CD4-positive, alpha-beta T cell (primary cell): Measurements from ENCODE around the gene GRIK1. TPM values are rescaled to one million over a fixed set of nuclear protein-coding genes. Genes with fewer than 3 reads are reported as not detected.

Experiments used
- ATAC-seq: fragments of 200-7000 bp; cut with Tn5 transposase; one replicate; pipeline ENCODE4 v1.10.0; 2022; ENCODE audit warnings: mild to moderate bottlenecking; ENCODE audit not compliant: poor library complexity
- CTCF ChIA-PET: fragments of 350-600 bp; sonication (Branson Sonifier 250); formaldehyde crosslinking; loops from one replicate; lab custom pipeline; 2021; ENCODE audit warnings: antibody characterized with exemption, inconsistent platforms; lab: Charles Lee
- POLR2A ChIA-PET: fragments of 350-600 bp; sonication (Branson Sonifier 250); formaldehyde crosslinking; loops from one replicate; lab custom pipeline; 2021; ENCODE audit warnings: antibody characterized with exemption, inconsistent platforms; lab: Charles Lee
- DNase-seq, 14 experiments: peaks; one replicate each; pipeline ENCODE4 v3.0.0-alpha.2; 2013 to 2020; ENCODE audit warnings: mixed read lengths in 2 of 14
- H3K27ac ChIP-seq, 2 donors: one replicate each; pipeline versions ENCODE4 v1.5.1 to v1.7.0; 2013; ENCODE audit warnings: low read length in 2 of 2, low read depth in 1 of 2, mild to moderate bottlenecking in 1 of 2
- H3K27me3 ChIP-seq, 2 experiments: 1 replicate in 1 of 2; 2 replicates in 1 of 2; pipeline versions ENCODE4 v1.6.1 to v1.7.0; 2013; ENCODE audit warnings: low read length in 2 of 2, control low read depth in 1 of 2, mild to moderate bottlenecking in 1 of 2, moderate library complexity in 1 of 2; ENCODE audit not compliant: insufficient read depth in 2 of 2, control insufficient read depth in 1 of 2
- H3K36me3 ChIP-seq: one replicate; pipeline ENCODE4 v1.6.1; 2013; ENCODE audit warnings: low read length, control low read depth; ENCODE audit not compliant: insufficient read depth
- H3K4me1 ChIP-seq: one replicate; pipeline ENCODE4 v1.6.1; 2013; ENCODE audit warnings: low read length, control low read depth; ENCODE audit not compliant: insufficient read depth
- H3K4me3 ChIP-seq: one replicate; pipeline ENCODE4 v1.5.1; 2013; ENCODE audit warnings: mild to moderate bottlenecking, low read length, moderate library complexity
- H3K9me3 ChIP-seq, 2 experiments: 1 replicate in 1 of 2; 2 replicates in 1 of 2; pipeline versions ENCODE4 v1.6.1 to v1.7.0; 2013; ENCODE audit warnings: low read length in 2 of 2, mild to moderate bottlenecking in 2 of 2, control low read depth in 1 of 2, moderate library complexity in 1 of 2; ENCODE audit not compliant: control insufficient read depth in 1 of 2, insufficient read depth in 1 of 2
- H3K27ac Mint-ChIP-seq: one replicate; pipeline ENCODE4 v1.8.0; 2020; ENCODE audit warnings: mixed read lengths
- H3K27me3 Mint-ChIP-seq: one replicate; pipeline ENCODE4 v1.8.0; 2021; ENCODE audit warnings: mixed read lengths
- H3K36me3 Mint-ChIP-seq: one replicate; pipeline ENCODE4 v1.8.0; 2021; ENCODE audit warnings: low read depth, mixed read lengths
- H3K4me1 Mint-ChIP-seq: one replicate; pipeline ENCODE4 v1.8.0; 2021; ENCODE audit warnings: low read depth, mixed read lengths
- H3K4me3 Mint-ChIP-seq: one replicate; pipeline ENCODE4 v1.8.0; 2020; ENCODE audit warnings: mild to moderate bottlenecking, mixed read lengths
- H3K9me3 Mint-ChIP-seq: one replicate; pipeline ENCODE4 v1.8.0; 2020; ENCODE audit warnings: mixed read lengths
- intact Hi-C, 2 experiments: fragments of 100-400 bp; cut with DNase I in 1 of 2; cut with micrococcal nuclease in 1 of 2; formaldehyde crosslinking; loops; one replicate each; pipeline versions ENCODE4 v1.15.1 to v1.9.0; 2023 to 2025; cut with DNase I, micrococcal nuclease
- total RNA-seq, 174 experiments: library from RNA in 2 of 174; stranded (reverse) in 2 of 174; gene quantifications; one replicate each; pipeline ENCODE4 v1.2.3 and lab custom pipeline; 2021 to 2026
- TF ChIP-seq, protein P1 (sequence below): fragments of 200-600 bp; IDR thresholded peaks from one replicate; pipeline ENCODE4 v1.8.0; 2022; ENCODE audit warnings: antibody characterized with exemption, mild to moderate bottlenecking

Gene GRIK1
- total RNA-seq, 2 experiments from 2014 or later: not detected

DNA sequence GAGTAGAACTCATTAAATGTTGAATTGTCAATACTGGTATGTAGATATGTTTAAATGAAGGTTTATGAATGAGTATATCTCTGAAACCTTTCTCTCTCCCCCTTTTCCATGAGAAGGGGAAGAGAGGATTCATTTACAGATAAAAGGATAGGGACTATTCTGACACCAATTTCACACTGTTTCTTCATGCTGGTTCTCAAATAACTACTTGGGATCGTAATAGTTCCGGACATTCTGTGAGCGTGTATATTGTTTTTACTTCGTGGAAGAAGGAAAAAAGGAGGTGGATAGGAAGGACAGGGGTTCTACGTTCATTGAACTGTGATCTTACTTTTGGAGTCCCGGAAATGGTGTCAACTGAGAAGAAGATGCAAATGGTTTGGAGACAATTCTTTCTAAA, 284.2 kb downstream of the GRIK1 start:
- no peak overlapping the region for H3K4me3 Mint-ChIP-seq
- Histone ChIP-seq H3K4me3 (no peak overlapping the region), H3K9me3 (peaks cover 0 to 4% of the 10 kb centered on the region in 2 experiments), H3K27ac (no peak overlapping the region), H3K4me1 (no peaks in the 10 kb centered on the region), H3K36me3 (no peaks in the 10 kb centered on the region), H3K27me3 (no peaks in the 10 kb centered on the region)
- H3K27ac Mint-ChIP-seq: no peak overlapping the region
- H3K4me1 Mint-ChIP-seq: peaks cover 11% of the 10 kb centered on the region
- TF ChIP-seq, protein P1, sequence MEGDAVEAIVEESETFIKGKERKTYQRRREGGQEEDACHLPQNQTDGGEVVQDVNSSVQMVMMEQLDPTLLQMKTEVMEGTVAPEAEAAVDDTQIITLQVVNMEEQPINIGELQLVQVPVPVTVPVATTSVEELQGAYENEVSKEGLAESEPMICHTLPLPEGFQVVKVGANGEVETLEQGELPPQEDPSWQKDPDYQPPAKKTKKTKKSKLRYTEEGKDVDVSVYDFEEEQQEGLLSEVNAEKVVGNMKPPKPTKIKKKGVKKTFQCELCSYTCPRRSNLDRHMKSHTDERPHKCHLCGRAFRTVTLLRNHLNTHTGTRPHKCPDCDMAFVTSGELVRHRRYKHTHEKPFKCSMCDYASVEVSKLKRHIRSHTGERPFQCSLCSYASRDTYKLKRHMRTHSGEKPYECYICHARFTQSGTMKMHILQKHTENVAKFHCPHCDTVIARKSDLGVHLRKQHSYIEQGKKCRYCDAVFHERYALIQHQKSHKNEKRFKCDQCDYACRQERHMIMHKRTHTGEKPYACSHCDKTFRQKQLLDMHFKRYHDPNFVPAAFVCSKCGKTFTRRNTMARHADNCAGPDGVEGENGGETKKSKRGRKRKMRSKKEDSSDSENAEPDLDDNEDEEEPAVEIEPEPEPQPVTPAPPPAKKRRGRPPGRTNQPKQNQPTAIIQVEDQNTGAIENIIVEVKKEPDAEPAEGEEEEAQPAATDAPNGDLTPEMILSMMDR: no peak
- no peaks in the 10 kb centered on the region for H3K27me3 Mint-ChIP-seq
- H3K36me3 Mint-ChIP-seq: no peaks in the 10 kb centered on the region
- DNase-seq: no peak
- H3K9me3 Mint-ChIP-seq: peaks cover 3% of the 10 kb centered on the region
- ChIA-PET POLR2A (no interaction called here), CTCF (no interaction called here)
- ATAC-seq: no peak
- intact Hi-C loops: no loop called here

DNA sequence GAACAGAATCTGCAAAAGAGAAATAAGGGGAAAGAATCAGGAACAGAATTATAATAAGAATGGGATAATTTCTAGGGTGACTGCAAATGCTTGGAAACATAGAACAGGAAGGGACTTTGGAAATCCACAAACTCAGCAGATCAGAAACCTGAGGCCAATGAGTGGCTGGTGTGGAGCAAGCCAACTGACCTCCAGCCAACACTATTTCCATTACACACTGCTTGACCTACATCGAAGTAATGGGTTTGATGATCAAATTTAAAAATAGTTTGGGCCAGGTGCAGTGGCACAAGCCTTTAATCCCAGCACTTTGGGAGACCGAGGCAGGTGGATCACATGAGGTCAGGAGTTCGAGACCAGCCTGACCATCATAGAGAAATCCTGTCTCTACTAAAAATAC, 284.9 kb downstream of the GRIK1 start:
- POLR2A ChIA-PET: no interaction called here
- no peak for ATAC-seq
- no peaks in the 10 kb centered on the region for H3K27me3 Mint-ChIP-seq
- H3K36me3 Mint-ChIP-seq: no peaks in the 10 kb centered on the region
- H3K4me1 Mint-ChIP-seq: peaks cover 11% of the 10 kb centered on the region
- TF ChIP-seq, protein P1: no peak
- Histone ChIP-seq H3K4me1 (no peaks in the 10 kb centered on the region), H3K4me3 (no peak overlapping the region), H3K36me3 (no peaks in the 10 kb centered on the region), H3K27me3 (no peaks in the 10 kb centered on the region), H3K27ac (no peak overlapping the region), H3K9me3 (peaks cover 0 to 4% of the 10 kb centered on the region in 2 experiments)
- no peak overlapping the region for H3K27ac Mint-ChIP-seq
- CTCF ChIA-PET: no interaction called here
- no peak for DNase-seq
- intact Hi-C loops: no loop called here
- H3K4me3 Mint-ChIP-seq: no peak overlapping the region
- H3K9me3 Mint-ChIP-seq: peaks cover 3% of the 10 kb centered on the region

DNA sequence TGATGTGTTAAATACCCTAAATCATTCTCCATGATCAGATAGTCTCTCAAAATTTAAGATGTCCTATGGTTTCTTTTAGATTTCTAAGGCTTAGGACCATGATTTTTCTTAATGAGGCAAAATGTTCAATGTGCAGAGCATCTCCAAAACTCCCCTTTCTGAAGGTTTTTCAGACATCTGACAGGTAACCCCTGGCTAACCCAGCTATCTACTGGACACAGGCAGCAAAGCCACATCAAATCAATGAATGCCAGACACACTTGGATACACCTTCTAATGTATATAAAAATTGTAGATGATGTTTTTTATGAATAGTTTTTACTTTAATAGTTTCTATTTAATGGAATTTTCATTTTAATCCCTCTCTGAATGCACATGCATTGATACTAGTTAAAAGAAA, 285.6 kb downstream of the GRIK1 start:
- TF ChIP-seq, protein P1: no peak
- H3K4me3 Mint-ChIP-seq: no peak overlapping the region
- Histone ChIP-seq H3K27ac (no peak overlapping the region), H3K4me1 (no peaks in the 10 kb centered on the region), H3K9me3 (no peaks in the 10 kb centered on the region), H3K4me3 (no peak overlapping the region), H3K27me3 (no peaks in the 10 kb centered on the region), H3K36me3 (no peaks in the 10 kb centered on the region)
- peaks cover 3% of the 10 kb centered on the region for H3K9me3 Mint-ChIP-seq
- intact Hi-C loops: no loop called here
- no peaks in the 10 kb centered on the region for H3K36me3 Mint-ChIP-seq
- no peak overlapping the region for H3K27ac Mint-ChIP-seq
- H3K4me1 Mint-ChIP-seq: peaks cover 11% of the 10 kb centered on the region
- CTCF ChIA-PET: interaction anchor here (0.5 kb wide), 1 partner anchor 65 kb away, joined by 3 read pairs; no protein-coding TSS in a partner anchor
- H3K27me3 Mint-ChIP-seq: no peaks in the 10 kb centered on the region
- no peak for ATAC-seq
- POLR2A ChIA-PET: no interaction called here
- no peak for DNase-seq
